Measurements from ENCODE around the gene FMO1.

FMO1 gene

GRCh38 chr1:171252482-171252881, 4.2 kb downstream of the FMO1 start:
- peak overlapping the region; percentile 69 for H3K4me3 Mint-ChIP-seq
- H3K27ac Mint-ChIP-seq: no peak overlapping the region
- no peaks in the 10 kb centered on the region for H3K36me3 Mint-ChIP-seq (ENCODE audit: low read depth)
- H3K27me3 Mint-ChIP-seq (ENCODE audit: low read depth): peaks cover 38% of the 10 kb centered on the region
- peaks cover 9% of the 10 kb centered on the region for H3K4me1 Mint-ChIP-seq (ENCODE audit: low read depth)
- no peaks in the 10 kb centered on the region for H3K9me3 Mint-ChIP-seq

- Mint-ChIP-seq H3K36me3 (ENCODE audit: low read depth) (no peaks in the 10 kb centered on the region), H3K27ac (no peak overlapping the region), H3K4me1 (ENCODE audit: low read depth) (peaks cover 9% of the 10 kb centered on the region), H3K27me3 (ENCODE audit: low read depth) (peaks cover 23% of the 10 kb centered on the region), H3K4me3 (no peak overlapping the region), H3K9me3 (no peaks in the 10 kb centered on the region)
Observed at GRCh38 chr1:171254859-171255258, 6.6 kb downstream of the FMO1 start.

DNA sequence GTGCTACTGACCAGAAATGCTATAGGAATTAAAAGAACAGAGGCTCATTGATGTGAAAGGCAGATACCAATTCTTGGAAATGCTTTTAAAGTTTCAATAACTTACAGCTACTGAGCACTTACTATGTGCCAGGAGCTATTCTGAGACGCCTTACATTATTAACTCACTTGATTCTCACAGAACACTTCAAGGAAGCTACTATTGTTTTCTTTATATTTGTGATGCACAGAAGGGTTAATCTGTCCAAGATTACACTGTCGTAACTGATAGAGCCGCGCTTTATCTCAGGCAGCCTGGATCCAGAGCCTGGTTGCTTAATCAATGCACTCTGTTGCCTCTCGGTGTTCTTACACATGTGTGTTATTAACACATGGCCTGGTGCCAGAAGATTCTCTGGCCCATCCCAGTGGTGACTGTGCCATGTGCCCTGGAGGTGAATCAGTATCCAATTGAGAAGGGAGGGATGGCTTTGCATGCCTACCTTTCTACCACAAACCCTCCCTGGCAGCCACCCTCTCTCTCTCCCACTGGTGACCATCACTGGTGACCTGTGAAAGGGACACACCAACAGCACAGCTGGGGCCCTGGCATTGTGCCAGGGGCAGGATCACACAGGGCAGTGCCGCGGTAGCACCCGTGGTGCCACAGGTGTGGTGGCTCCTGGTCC, 8.8 kb downstream of the FMO1 start:
- Mint-ChIP-seq H3K9me3 (no peaks in the 10 kb centered on the region), H3K27ac (no peak overlapping the region), H3K4me3 (no peak overlapping the region), H3K36me3 (ENCODE audit: low read depth) (no peaks in the 10 kb centered on the region), H3K4me1 (ENCODE audit: low read depth) (peaks cover 3% of the 10 kb centered on the region), H3K27me3 (ENCODE audit: low read depth) (peaks cover 11% of the 10 kb centered on the region)

- H3K36me3 Mint-ChIP-seq (ENCODE audit: low read depth): no peaks in the 10 kb centered on the region
- no peaks in the 10 kb centered on the region for H3K9me3 Mint-ChIP-seq
- no peaks in the 10 kb centered on the region for H3K4me1 Mint-ChIP-seq (ENCODE audit: low read depth)
- H3K4me3 Mint-ChIP-seq: no peak overlapping the region
- H3K27me3 Mint-ChIP-seq (ENCODE audit: low read depth): peaks cover 6% of the 10 kb centered on the region
- H3K27ac Mint-ChIP-seq: no peak overlapping the region
Observed at GRCh38 chr1:171257607-171258076, 9.3 kb downstream of the FMO1 start.

DNA sequence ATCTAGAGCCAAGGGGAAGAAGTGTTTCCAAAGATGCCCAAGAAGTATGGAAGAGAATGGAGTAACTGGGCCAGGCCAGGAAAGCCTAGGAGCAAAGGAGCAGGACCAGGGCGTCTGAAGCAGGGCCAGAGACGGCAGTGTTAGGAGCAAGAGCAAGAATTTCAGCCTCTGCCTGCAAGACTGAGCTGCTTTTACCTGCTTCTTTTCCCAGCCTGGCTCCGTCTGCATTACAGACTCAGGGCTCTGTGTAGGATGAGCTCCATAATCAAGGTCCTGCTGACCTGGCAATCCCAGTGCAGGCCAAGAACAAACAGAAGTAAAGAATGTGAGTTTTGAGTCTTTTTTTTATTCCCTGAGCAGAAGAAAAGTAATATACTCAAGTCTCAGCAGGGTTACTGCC, 10.1 kb downstream of the FMO1 start:
- no peaks in the 10 kb centered on the region for H3K9me3 Mint-ChIP-seq
- H3K36me3 Mint-ChIP-seq (ENCODE audit: low read depth): no peaks in the 10 kb centered on the region
- peaks cover 3% of the 10 kb centered on the region for H3K27me3 Mint-ChIP-seq (ENCODE audit: low read depth)
- H3K4me1 Mint-ChIP-seq (ENCODE audit: low read depth): no peaks in the 10 kb centered on the region
- no peak overlapping the region for H3K27ac Mint-ChIP-seq
- no peak overlapping the region for H3K4me3 Mint-ChIP-seq

GRCh38 chr1:171258943-171259342, 10.6 kb downstream of the FMO1 start:
- H3K27ac Mint-ChIP-seq: no peak overlapping the region
- peaks cover 3% of the 10 kb centered on the region for H3K27me3 Mint-ChIP-seq (ENCODE audit: low read depth)
- no peaks in the 10 kb centered on the region for H3K36me3 Mint-ChIP-seq (ENCODE audit: low read depth)
- H3K9me3 Mint-ChIP-seq: no peaks in the 10 kb centered on the region
- no peaks in the 10 kb centered on the region for H3K4me1 Mint-ChIP-seq (ENCODE audit: low read depth)
- no peak overlapping the region for H3K4me3 Mint-ChIP-seq

GRCh38 chr1:171261336-171261735, 13.0 kb downstream of the FMO1 start:
- H3K36me3 Mint-ChIP-seq (ENCODE audit: low read depth): no peaks in the 10 kb centered on the region
- no peak overlapping the region for H3K27ac Mint-ChIP-seq
- H3K4me1 Mint-ChIP-seq (ENCODE audit: low read depth): no peaks in the 10 kb centered on the region
- H3K27me3 Mint-ChIP-seq (ENCODE audit: low read depth): no peaks in the 10 kb centered on the region
- no peak overlapping the region for H3K4me3 Mint-ChIP-seq
- H3K9me3 Mint-ChIP-seq: no peaks in the 10 kb centered on the region

- Mint-ChIP-seq H3K4me3 (no peak overlapping the region), H3K27me3 (ENCODE audit: low read depth) (peaks cover 9% of the 10 kb centered on the region), H3K9me3 (no peaks in the 10 kb centered on the region), H3K4me1 (ENCODE audit: low read depth) (no peaks in the 10 kb centered on the region), H3K27ac (no peak overlapping the region), H3K36me3 (ENCODE audit: low read depth) (no peaks in the 10 kb centered on the region)
Observed at GRCh38 chr1:171263901-171264300, 15.6 kb downstream of the FMO1 start.

DNA sequence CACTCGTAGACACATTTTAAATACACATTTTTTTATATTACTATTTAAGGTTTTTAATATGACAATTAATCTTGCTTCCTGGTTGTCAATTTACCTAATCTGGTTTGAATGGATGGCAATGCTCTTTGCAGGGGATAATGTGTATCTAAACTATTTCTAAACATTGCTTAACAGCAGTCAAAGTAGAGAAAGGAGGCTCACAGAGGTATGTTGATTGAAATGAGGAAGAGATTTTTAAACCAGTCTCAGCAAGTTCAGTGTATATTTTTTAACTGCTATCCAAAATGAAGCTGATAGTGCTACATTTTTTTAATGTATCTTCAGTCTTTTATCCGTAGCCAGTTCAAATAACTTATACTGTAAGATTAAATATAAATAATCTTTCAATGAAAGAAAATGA, 17.4 kb downstream of the FMO1 start:
- H3K4me3 Mint-ChIP-seq: no peak overlapping the region
- H3K27me3 Mint-ChIP-seq (ENCODE audit: low read depth): peaks cover 12% of the 10 kb centered on the region
- H3K36me3 Mint-ChIP-seq (ENCODE audit: low read depth): no peaks in the 10 kb centered on the region
- H3K4me1 Mint-ChIP-seq (ENCODE audit: low read depth): no peaks in the 10 kb centered on the region
- no peak overlapping the region for H3K27ac Mint-ChIP-seq
- H3K9me3 Mint-ChIP-seq: no peaks in the 10 kb centered on the region

GRCh38 chr1:171266930-171267329, 18.6 kb downstream of the FMO1 start:
- H3K4me1 Mint-ChIP-seq (ENCODE audit: low read depth): no peaks in the 10 kb centered on the region
- peaks cover 20% of the 10 kb centered on the region for H3K27me3 Mint-ChIP-seq (ENCODE audit: low read depth)
- no peak overlapping the region for H3K4me3 Mint-ChIP-seq
- H3K27ac Mint-ChIP-seq: no peak overlapping the region
- H3K36me3 Mint-ChIP-seq (ENCODE audit: low read depth): no peaks in the 10 kb centered on the region
- H3K9me3 Mint-ChIP-seq: no peaks in the 10 kb centered on the region

DNA sequence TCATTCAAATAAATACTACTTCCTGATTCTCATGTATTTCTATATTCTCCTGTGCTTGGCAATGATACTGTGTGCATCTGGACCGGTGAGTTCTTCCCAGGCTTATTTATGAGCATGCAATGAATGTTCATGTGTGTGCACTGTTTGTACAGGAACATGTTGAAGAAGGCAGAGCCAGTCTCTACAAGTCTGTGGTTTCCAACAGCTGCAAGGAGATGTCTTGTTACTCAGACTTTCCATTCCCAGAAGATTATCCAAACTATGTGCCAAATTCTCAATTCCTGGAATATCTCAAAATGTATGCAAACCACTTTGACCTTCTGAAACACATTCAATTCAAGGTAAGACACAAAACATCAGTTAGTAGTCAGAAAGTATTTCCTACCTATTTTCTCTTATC, 19.1 kb downstream of the FMO1 start:
- Mint-ChIP-seq H3K4me1 (ENCODE audit: low read depth) (no peaks in the 10 kb centered on the region), H3K27me3 (ENCODE audit: low read depth) (peaks cover 20% of the 10 kb centered on the region), H3K4me3 (no peak overlapping the region), H3K9me3 (no peaks in the 10 kb centered on the region), H3K27ac (no peak overlapping the region), H3K36me3 (ENCODE audit: low read depth) (no peaks in the 10 kb centered on the region)

GRCh38 chr1:171270806-171271205, 22.5 kb downstream of the FMO1 start:
- Mint-ChIP-seq H3K4me3 (no peak overlapping the region), H3K9me3 (no peaks in the 10 kb centered on the region), H3K4me1 (ENCODE audit: low read depth) (no peaks in the 10 kb centered on the region), H3K27me3 (ENCODE audit: low read depth) (peaks cover 26% of the 10 kb centered on the region), H3K27ac (no peak overlapping the region), H3K36me3 (ENCODE audit: low read depth) (no peaks in the 10 kb centered on the region)

- H3K27me3 Mint-ChIP-seq (ENCODE audit: low read depth): peaks cover 18% of the 10 kb centered on the region
- no peaks in the 10 kb centered on the region for H3K4me1 Mint-ChIP-seq (ENCODE audit: low read depth)
- no peaks in the 10 kb centered on the region for H3K9me3 Mint-ChIP-seq
- H3K36me3 Mint-ChIP-seq (ENCODE audit: low read depth): no peaks in the 10 kb centered on the region
- no peak overlapping the region for H3K27ac Mint-ChIP-seq
- H3K4me3 Mint-ChIP-seq: no peak overlapping the region
Observed at GRCh38 chr1:171277534-171277933, 29.2 kb downstream of the FMO1 start.

- Mint-ChIP-seq H3K36me3 (ENCODE audit: low read depth) (no peaks in the 10 kb centered on the region), H3K9me3 (no peaks in the 10 kb centered on the region), H3K27ac (no peak overlapping the region), H3K4me3 (no peak overlapping the region), H3K27me3 (ENCODE audit: low read depth) (peaks cover 18% of the 10 kb centered on the region), H3K4me1 (ENCODE audit: low read depth) (no peaks in the 10 kb centered on the region)
Observed at GRCh38 chr1:171279234-171279633, 30.9 kb downstream of the FMO1 start.

GRCh38 chr1:171279678-171280077, 31.4 kb downstream of the FMO1 start:
- peaks cover 18% of the 10 kb centered on the region for H3K27me3 Mint-ChIP-seq (ENCODE audit: low read depth)
- H3K9me3 Mint-ChIP-seq: no peaks in the 10 kb centered on the region
- H3K4me1 Mint-ChIP-seq (ENCODE audit: low read depth): no peaks in the 10 kb centered on the region
- no peak overlapping the region for H3K27ac Mint-ChIP-seq
- H3K4me3 Mint-ChIP-seq: no peak overlapping the region
- no peaks in the 10 kb centered on the region for H3K36me3 Mint-ChIP-seq (ENCODE audit: low read depth)

- peaks cover 18% of the 10 kb centered on the region for H3K27me3 Mint-ChIP-seq (ENCODE audit: low read depth)
- no peaks in the 10 kb centered on the region for H3K4me1 Mint-ChIP-seq (ENCODE audit: low read depth)
- no peak overlapping the region for H3K4me3 Mint-ChIP-seq
- H3K27ac Mint-ChIP-seq: no peak overlapping the region
- no peaks in the 10 kb centered on the region for H3K9me3 Mint-ChIP-seq
- no peaks in the 10 kb centered on the region for H3K36me3 Mint-ChIP-seq (ENCODE audit: low read depth)
Observed at GRCh38 chr1:171280599-171280998, 32.3 kb downstream of the FMO1 start.
